HepG2 (cell line): Measurements from ENCODE around the gene KIAA1614. TPM values are rescaled to one million over a fixed set of nuclear protein-coding genes. Genes with fewer than 3 reads are reported as not detected.

Source experiments
- HNRNPK ChIP-seq: fragments of 200-400 bp; formaldehyde crosslinking; IDR thresholded peaks from 2 replicates; pipeline ENCODE4 v1.6.1; 2018; ENCODE audit warnings: low read length, low read depth, moderate library complexity, mild to moderate bottlenecking; ENCODE audit not compliant: poor library complexity, severe bottlenecking
- PAXIP1 ChIP-seq: sonication (generic); formaldehyde crosslinking; conservative IDR thresholded peaks from 2 replicates; pipeline ENCODE4 v1.4.0; 2020; ENCODE audit warnings: mild to moderate bottlenecking, missing genetic modification reagents, moderate library complexity
- SRY ChIP-seq: sonication (generic); formaldehyde crosslinking; IDR thresholded peaks from 2 replicates; pipeline ENCODE4 v1.8.0; 2022; ENCODE audit warnings: mild to moderate bottlenecking, missing genetic modification reagents
- TARDBP ChIP-seq: sonication (generic); formaldehyde crosslinking; IDR thresholded peaks from 2 replicates; pipeline ENCODE4 v1.8.0; 2022; ENCODE audit warnings: mild to moderate bottlenecking, missing genetic modification reagents
- TCF12 ChIP-seq, 2 experiments: fragments of 450-650 bp in 1 of 2; sonication (generic) in 1 of 2; formaldehyde crosslinking in 1 of 2; IDR thresholded peaks; 2 replicates each; pipeline versions ENCODE4 v1.6.1 to v1.8.0; 2017 to 2022; ENCODE audit warnings: antibody characterized with exemption in 1 of 2, mild to moderate bottlenecking in 1 of 2, missing genetic modification reagents in 1 of 2, moderate library complexity in 1 of 2
- UBTF ChIP-seq: sonication (generic); formaldehyde crosslinking; IDR thresholded peaks from 2 replicates; pipeline ENCODE4 v1.4.0; 2020; ENCODE audit warnings: mild to moderate bottlenecking, missing genetic modification reagents
- ZC3H13 ChIP-seq: sonication (generic); formaldehyde crosslinking; IDR thresholded peaks from 2 replicates; pipeline ENCODE4 v1.8.1; 2023; ENCODE audit warnings: mild to moderate bottlenecking, missing genetic modification reagents, moderate library complexity
- ZMYM4 ChIP-seq: sonication (generic); formaldehyde crosslinking; IDR thresholded peaks from 2 replicates; pipeline ENCODE4 v1.8.1; 2023; ENCODE audit warnings: mild to moderate bottlenecking, missing genetic modification reagents
- ZNF337 ChIP-seq: sonication (generic); formaldehyde crosslinking; IDR thresholded peaks from 2 replicates; pipeline ENCODE4 v1.5.1; 2020; ENCODE audit warnings: missing genetic modification reagents, low read depth, mild to moderate bottlenecking, borderline replicate concordance
- ZNF672 ChIP-seq: sonication (generic); formaldehyde crosslinking; IDR thresholded peaks from 2 replicates; pipeline ENCODE4 v1.8.1; 2022; ENCODE audit warnings: missing genetic modification reagents
- polyA plus RNA-seq, 8 experiments: library from polyadenylated mRNA; depleted of rRNA in 3 of 8; stranded (reverse) in 7 of 8; unstranded in 1 of 8; fragments of >200 nt; fragmentation: Illumina TruSeq in 4 of 8; extraction: Trizol in 4 of 8; gene quantifications; 2 replicates each; pipeline versions ENCODE4 v1.2.1 to v1.2.3, GENCODE V29; 2011 to 2016; ENCODE audit warnings: low read depth in 4 of 8, missing spikeins in 1 of 8, mixed read lengths in 1 of 8; ENCODE audit not compliant: insufficient read depth in 1 of 8
- total RNA-seq, 5 experiments: library from RNA; depleted of rRNA; stranded (reverse); fragments of >200 nt; fragmentation: Illumina TruSeq; extraction: Trizol; gene quantifications; 2 replicates each; pipeline ENCODE4 v1.2.3, GENCODE V29; 2016; ENCODE audit warnings: low read depth in 1 of 5
- TF ChIP-seq, protein P1 (sequence below), 2 experiments: fragments of 450-650 bp in 1 of 2; sonication (generic) in 1 of 2; formaldehyde crosslinking; IDR thresholded peaks; 2 replicates each; pipeline versions ENCODE4 v1.5.0 to v1.8.0; 2020 to 2022; ENCODE audit warnings: mild to moderate bottlenecking in 1 of 2, missing genetic modification reagents in 1 of 2
- TF ChIP-seq, protein P2 (sequence below): sonication (generic); formaldehyde crosslinking; IDR thresholded peaks from 2 replicates; pipeline ENCODE4 v1.5.0; 2020; ENCODE audit warnings: mild to moderate bottlenecking, missing genetic modification reagents
- TF ChIP-seq, protein P3 (sequence below): sonication (generic); formaldehyde crosslinking; IDR thresholded peaks from 2 replicates; pipeline ENCODE4 v1.5.1; 2020; ENCODE audit warnings: missing genetic modification reagents, mild to moderate bottlenecking, borderline replicate concordance
- TF ChIP-seq, protein P4 (sequence below): sonication (generic); formaldehyde crosslinking; IDR thresholded peaks from 2 replicates; pipeline ENCODE4 v1.9.0; 2022; ENCODE audit warnings: low read depth, missing genetic modification reagents

Gene KIAA1614
- total and polyA plus RNA-seq, 2 of the 13 experiments (the other 11 are each of a cell fraction or from before 2014, with no cell fraction given), result 0.15 to 0.77 TPM

DNA sequence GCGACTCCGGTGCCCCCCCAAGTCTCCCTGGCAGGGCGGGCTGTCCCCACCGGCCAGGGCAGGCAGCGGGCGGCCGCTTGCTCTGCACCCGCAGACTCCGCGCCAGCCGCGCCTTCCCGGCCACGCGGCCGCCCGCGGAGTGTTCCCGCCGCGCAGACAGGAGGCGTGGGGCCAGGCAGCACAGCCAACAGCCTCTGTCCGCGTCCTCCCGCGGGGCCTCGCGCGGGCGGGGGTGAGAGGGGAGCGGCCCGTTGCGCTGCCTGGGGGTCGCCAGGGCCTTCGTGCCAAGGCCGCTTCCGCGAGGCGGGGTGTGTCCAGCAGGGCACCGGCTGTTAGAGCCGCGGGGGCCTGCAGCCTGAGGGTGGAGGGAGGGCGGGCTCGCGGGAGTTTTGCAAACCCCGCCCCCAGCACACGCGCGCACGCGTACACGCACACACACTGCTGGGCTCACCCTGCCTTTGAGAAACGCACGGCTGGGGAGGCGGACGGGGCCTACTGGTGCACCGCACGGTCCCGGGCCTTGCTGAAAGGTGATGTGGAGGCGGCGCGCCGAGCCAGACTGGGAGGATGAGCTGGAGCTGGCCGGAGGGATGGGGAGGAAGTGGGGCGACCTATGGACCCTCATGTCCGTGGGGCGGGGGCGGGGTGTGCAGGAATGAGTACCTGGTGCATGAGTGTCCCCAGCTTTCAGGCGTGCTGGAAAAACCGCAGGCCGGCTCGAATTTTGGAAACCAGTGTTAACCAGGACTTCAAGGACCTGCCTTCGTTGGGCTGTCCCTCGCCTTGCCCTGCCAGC, 41.5 kb downstream of the KIAA1614 start (continued):
- TF ChIP-seq, protein P1, sequence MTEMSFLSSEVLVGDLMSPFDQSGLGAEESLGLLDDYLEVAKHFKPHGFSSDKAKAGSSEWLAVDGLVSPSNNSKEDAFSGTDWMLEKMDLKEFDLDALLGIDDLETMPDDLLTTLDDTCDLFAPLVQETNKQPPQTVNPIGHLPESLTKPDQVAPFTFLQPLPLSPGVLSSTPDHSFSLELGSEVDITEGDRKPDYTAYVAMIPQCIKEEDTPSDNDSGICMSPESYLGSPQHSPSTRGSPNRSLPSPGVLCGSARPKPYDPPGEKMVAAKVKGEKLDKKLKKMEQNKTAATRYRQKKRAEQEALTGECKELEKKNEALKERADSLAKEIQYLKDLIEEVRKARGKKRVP (CRISPR knock-in tag; IDR thresholded peaks at IDR 0.05), result no peak
- TF ChIP-seq ZNF672 (CRISPR knock-in tag), result 0 out of 2 replicates have a peak, but pooled peaks have one; percentile 49
- peak; percentile 35; the same call in 1 of the 2 replicates for TF ChIP-seq ZMYM4
- peak; percentile 74; the same call in 1 of the 2 replicates for TF ChIP-seq ZC3H13 (CRISPR knock-in tag)
- TF ChIP-seq, protein P2, sequence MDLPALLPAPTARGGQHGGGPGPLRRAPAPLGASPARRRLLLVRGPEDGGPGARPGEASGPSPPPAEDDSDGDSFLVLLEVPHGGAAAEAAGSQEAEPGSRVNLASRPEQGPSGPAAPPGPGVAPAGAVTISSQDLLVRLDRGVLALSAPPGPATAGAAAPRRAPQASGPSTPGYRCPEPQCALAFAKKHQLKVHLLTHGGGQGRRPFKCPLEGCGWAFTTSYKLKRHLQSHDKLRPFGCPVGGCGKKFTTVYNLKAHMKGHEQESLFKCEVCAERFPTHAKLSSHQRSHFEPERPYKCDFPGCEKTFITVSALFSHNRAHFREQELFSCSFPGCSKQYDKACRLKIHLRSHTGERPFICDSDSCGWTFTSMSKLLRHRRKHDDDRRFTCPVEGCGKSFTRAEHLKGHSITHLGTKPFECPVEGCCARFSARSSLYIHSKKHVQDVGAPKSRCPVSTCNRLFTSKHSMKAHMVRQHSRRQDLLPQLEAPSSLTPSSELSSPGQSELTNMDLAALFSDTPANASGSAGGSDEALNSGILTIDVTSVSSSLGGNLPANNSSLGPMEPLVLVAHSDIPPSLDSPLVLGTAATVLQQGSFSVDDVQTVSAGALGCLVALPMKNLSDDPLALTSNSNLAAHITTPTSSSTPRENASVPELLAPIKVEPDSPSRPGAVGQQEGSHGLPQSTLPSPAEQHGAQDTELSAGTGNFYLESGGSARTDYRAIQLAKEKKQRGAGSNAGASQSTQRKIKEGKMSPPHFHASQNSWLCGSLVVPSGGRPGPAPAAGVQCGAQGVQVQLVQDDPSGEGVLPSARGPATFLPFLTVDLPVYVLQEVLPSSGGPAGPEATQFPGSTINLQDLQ, result no peak
- TF ChIP-seq TCF12 (IDR thresholded peaks at IDR 0.05), result no peak
- 0 out of 2 replicates have a peak, but pooled peaks have one; percentile 37 for TF ChIP-seq TCF12 (CRISPR knock-in tag; IDR thresholded peaks at IDR 0.05)
- TF ChIP-seq, protein P3, sequence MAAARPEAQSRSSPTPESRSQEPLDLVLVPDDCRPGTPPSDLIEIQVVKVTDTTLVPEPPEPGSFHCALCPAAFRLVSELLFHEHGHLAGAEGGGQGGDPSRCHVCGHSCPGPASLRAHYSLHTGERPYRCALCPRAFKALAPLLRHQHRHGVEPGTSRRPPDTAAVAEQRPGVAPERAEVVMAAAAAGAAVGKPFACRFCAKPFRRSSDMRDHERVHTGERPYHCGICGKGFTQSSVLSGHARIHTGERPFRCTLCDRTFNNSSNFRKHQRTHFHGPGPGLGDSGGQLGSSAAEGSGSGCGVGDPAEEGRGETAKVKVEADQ (CRISPR knock-in tag), result no peak
- TF ChIP-seq PAXIP1, result peak; percentile 40; the same call in 1 of the 2 replicates
- TF ChIP-seq, protein P4, sequence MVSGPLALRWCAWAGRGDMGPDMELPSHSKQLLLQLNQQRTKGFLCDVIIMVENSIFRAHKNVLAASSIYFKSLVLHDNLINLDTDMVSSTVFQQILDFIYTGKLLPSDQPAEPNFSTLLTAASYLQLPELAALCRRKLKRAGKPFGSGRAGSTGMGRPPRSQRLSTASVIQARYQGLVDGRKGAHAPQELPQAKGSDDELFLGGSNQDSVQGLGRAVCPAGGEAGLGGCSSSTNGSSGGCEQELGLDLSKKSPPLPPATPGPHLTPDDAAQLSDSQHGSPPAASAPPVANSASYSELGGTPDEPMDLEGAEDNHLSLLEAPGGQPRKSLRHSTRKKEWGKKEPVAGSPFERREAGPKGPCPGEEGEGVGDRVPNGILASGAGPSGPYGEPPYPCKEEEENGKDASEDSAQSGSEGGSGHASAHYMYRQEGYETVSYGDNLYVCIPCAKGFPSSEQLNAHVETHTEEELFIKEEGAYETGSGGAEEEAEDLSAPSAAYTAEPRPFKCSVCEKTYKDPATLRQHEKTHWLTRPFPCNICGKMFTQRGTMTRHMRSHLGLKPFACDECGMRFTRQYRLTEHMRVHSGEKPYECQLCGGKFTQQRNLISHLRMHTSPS (CRISPR knock-in tag), result peak; percentile 21
- peak; percentile 59; the same call in 1 of the 2 replicates for TF ChIP-seq UBTF (CRISPR knock-in tag)
- TF ChIP-seq SRY (CRISPR knock-in tag), result 0 out of 2 replicates have a peak, but pooled peaks have one; percentile 42
- no peak for TF ChIP-seq ZNF337 (CRISPR knock-in tag)
- TF ChIP-seq TARDBP (CRISPR knock-in tag), result peak; percentile 58
- peak; percentile 22 for TF ChIP-seq HNRNPK
